ENCODE measurements around the gene ATOH7. TPM values are rescaled to one million over a fixed set of nuclear protein-coding genes. Genes with fewer than 3 reads are reported as not detected.

The ATOH7 gene
- not detected in 2 replicates for total RNA-seq

GRCh38 chr10:68231817-68232251 lies at the start of gene ATOH7:
Gene ATOH7, minus strand, starts transcription at chr10:68232113. Its CDS starts 436 bp downstream, at chr10:68231677.

Other genes with a start within 250 kb of the ATOH7 start
- 42.4 and 63.2 TPM in 2 replicates for gene HERC4, start 156.8 kb downstream of the ATOH7 start, total RNA-seq
- under 0.01 TPM in 1 of 2 replicates, not detected in the other for gene MYPN, start 122.6 kb downstream of the ATOH7 start, total RNA-seq
- 42.7 and 67.3 TPM in 2 replicates for gene HNRNPH3, start 100.0 kb upstream of the ATOH7 start, total RNA-seq
- 1.4 and 1.8 TPM in 2 replicates for gene PBLD, start 100.8 kb upstream of the ATOH7 start, total RNA-seq
- gene RUFY2, start 175.2 kb upstream of the ATOH7 start, total RNA-seq, result 19.1 and 21.6 TPM in 2 replicates
- gene DNA2, start 239.9 kb upstream of the ATOH7 start, total RNA-seq, result 4.8 and 5.1 TPM in 2 replicates

Data from nasal cavity respiratory epithelium epithelial cell of viscerocranial mucosa (primary cell).